Measurements from ENCODE around the gene ARL6. TPM values are rescaled to one million over a fixed set of nuclear protein-coding genes. Genes with fewer than 3 reads are reported as not detected.

The ARL6 gene
- total RNA-seq, 1 donor from 2014 or later: 10.1 TPM

DNA sequence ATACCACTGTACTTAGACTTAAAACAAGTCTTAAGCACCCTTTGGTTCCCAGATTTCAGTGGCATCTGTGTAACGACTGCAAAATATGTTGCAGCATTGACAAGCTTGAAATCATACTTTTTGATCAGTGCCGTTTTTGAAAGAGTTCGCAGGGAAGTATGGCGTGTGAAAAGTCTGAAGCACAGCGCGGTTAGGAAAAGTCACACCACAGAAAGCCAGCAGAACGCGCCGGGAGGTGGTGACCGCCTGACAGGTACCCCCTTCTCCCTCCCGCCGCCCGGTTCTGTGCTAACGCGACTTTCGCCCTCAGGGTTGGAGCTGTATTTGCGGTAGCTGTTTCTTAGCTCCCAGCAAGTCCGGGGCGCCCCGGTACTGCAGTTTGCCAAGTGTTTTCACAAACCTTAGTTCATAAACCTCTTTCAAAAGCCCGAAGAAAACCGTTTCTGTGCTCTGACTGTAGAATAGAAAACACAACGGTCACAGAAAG, 56.8 kb downstream of the ARL6 start:
- H3K27ac ChIP-seq: peak overlapping the region; percentile 80
- ATAC-seq: peak; percentile 35
- intact Hi-C loops (cut with DNase I): no loop called here
- DNase-seq: peak; percentile 82
- H3K9me3 ChIP-seq: no peaks in the 10 kb centered on the region
- peak overlapping the region; percentile 83 for H3K4me3 ChIP-seq
- no peaks in the 10 kb centered on the region for H3K36me3 ChIP-seq
- peaks cover 8% of the 10 kb centered on the region for H3K4me1 ChIP-seq
- no peaks in the 10 kb centered on the region for H3K27me3 ChIP-seq
- TF ChIP-seq, protein P1, sequence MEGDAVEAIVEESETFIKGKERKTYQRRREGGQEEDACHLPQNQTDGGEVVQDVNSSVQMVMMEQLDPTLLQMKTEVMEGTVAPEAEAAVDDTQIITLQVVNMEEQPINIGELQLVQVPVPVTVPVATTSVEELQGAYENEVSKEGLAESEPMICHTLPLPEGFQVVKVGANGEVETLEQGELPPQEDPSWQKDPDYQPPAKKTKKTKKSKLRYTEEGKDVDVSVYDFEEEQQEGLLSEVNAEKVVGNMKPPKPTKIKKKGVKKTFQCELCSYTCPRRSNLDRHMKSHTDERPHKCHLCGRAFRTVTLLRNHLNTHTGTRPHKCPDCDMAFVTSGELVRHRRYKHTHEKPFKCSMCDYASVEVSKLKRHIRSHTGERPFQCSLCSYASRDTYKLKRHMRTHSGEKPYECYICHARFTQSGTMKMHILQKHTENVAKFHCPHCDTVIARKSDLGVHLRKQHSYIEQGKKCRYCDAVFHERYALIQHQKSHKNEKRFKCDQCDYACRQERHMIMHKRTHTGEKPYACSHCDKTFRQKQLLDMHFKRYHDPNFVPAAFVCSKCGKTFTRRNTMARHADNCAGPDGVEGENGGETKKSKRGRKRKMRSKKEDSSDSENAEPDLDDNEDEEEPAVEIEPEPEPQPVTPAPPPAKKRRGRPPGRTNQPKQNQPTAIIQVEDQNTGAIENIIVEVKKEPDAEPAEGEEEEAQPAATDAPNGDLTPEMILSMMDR (IDR thresholded peaks at IDR 0.05): no peak

DNA sequence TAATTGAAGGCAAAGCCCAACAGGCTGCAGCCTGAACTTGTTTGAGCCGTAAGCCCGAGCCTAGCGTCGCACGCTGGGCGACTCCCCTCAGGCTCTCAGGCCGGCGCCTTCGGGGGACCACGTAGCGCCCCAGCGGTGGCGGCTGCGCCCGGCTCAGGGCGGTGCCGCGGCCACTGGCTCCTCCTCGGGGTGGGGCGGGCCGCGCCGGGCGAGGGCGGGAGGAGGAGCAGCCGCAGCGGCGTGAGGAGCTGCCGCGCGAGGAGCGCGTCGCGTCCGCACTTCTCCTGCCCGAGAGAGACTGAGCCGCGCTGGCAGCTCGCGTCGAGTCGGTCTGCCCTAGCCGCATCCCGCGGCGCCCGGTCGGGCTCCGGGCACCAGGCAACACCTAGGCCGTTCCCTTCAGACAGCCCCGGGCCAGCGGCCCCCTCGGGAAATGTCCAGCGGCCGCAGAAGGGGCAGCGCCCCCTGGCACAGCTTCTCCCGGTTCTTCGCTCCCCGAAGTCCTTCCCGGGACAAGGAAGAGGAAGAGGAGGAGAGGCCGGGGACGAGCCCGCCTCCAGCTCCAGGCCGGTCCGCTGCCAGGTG, 57.3 kb downstream of the ARL6 start, which contains the start of gene CRYBG3:
Gene CRYBG3 (plus strand): TSS at position 238 of the 585 bp plus-strand sequence. CDS start 196 bp downstream, at position 434.
- intact Hi-C loops (cut with DNase I): no loop called here
- peak within 1 kb of the TSS; percentile 80 for H3K27ac ChIP-seq
- ATAC-seq (peak; percentile 99), DNase-seq (peak; percentile 93)
- TF ChIP-seq, protein P1 (IDR thresholded peaks at IDR 0.05): peak; percentile 29
- H3K4me3 ChIP-seq: peak within 1 kb of the TSS; percentile 83
- no peaks in the 10 kb centered on the region for H3K36me3 ChIP-seq
- H3K9me3 ChIP-seq: no peaks in the 10 kb centered on the region
- H3K27me3 ChIP-seq: no peaks in the 10 kb centered on the region
- peaks cover 8% of the 10 kb centered on the region for H3K4me1 ChIP-seq

DNA sequence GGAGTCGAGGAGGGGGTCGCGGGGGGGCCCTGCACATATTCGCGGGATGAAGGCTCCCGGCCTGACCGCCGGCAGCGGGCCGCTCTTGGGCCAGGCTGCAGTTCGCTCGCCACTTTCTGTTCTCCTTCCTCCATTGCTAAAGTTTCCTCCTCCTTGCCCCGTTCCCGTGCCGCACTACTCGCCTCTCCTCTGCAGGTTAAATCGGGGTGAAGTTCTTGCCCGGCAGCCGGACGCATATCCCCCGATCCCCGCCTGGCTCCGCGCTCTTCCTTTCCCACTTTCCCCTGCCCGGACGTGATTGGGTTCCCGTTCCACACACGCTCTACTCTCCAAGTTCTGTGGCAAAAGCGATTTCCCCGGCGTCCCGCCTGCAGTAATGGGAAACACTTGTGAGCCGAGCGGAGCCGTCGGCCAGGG, 57.8 kb downstream of the ARL6 start:
- TF ChIP-seq, protein P1 (IDR thresholded peaks at IDR 0.05): no peak
- ATAC-seq: peak; percentile 54
- Histone ChIP-seq H3K27me3 (no peaks in the 10 kb centered on the region), H3K36me3 (no peaks in the 10 kb centered on the region), H3K4me1 (peaks cover 8% of the 10 kb centered on the region), H3K4me3 (peak overlapping the region; percentile 83), H3K27ac (peak overlapping the region; percentile 80), H3K9me3 (no peaks in the 10 kb centered on the region)
- intact Hi-C loops (cut with DNase I): no loop called here
- peak; percentile 78 for DNase-seq

DNA sequence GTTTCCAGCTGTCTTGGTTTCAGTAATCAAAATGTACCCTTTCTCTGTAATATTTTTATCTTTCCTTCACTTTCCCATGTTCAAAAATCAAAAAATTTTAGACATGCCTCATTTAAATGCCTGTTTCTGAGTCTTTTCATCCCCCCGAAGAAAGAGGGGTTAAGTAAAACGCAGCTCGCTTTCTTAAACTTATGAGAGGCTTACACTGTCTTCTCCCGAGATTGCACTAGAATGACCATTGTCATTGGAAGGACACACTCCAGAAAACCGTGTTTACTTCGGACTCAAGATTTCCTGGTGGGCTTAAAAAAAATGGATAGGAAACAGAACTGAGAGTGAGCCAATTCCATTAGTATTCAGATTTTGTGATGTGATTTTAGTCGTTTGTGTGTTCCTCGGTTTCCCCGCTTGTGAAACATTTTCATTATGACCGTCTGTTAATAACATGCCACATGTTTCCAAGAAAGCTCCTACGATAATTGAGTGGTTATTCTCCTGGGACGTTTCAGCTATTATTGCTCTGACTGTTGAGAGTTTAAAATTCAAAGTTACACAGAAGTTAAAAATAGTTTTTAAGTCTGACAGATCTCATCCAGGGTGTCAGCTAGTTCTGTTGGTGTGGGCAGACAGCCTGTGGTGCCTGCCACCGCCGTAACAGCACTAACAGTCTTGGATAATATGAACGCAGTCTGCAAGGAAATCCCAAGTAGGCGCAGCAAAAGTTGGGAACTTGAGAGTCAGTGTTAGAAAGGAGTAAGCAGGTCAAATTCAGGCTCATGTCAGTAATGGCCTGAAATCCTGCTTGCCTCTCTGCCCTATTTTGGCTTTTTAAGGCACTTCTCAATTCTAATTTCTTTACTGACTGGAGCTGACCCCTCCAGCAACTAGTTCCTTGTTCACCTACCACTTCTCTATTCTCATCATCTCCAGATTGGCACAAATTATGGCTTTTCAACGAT, 58.8 kb downstream of the ARL6 start:
- Histone ChIP-seq H3K4me3 (peak overlapping the region; percentile 83), H3K36me3 (no peaks in the 10 kb centered on the region), H3K27ac (peak overlapping the region; percentile 80), H3K9me3 (no peaks in the 10 kb centered on the region), H3K27me3 (no peaks in the 10 kb centered on the region), H3K4me1 (peaks cover 8% of the 10 kb centered on the region)
- intact Hi-C loops (cut with DNase I): no loop called here
- no peak for ATAC-seq
- TF ChIP-seq, protein P1 (IDR thresholded peaks at IDR 0.05): no peak
- no peak for DNase-seq

DNA sequence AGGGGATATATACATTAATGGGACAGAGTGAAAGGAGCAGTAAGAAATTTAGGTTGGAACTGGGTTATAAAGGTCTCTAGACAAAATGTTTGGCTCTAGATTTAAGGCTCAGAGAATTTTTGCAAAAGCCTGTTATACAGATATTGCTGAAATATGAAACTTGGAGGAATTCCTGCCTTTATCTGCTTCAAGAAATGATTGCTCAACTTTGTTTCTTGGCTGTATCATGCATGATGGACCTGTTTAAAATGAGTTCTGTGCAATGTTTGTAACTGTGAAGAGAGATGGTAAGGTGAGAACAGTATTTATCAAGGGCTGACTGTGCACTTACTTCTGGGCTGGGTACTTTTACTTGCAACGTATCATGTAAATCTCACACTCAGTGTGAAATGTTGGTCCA, 60.5 kb downstream of the ARL6 start:
- intact Hi-C loops (cut with DNase I): no loop called here
- TF ChIP-seq, protein P1 (IDR thresholded peaks at IDR 0.05): no peak
- Histone ChIP-seq H3K27me3 (no peaks in the 10 kb centered on the region), H3K36me3 (no peaks in the 10 kb centered on the region), H3K4me1 (peaks cover 8% of the 10 kb centered on the region), H3K4me3 (no peak overlapping the region), H3K27ac (no peak overlapping the region), H3K9me3 (no peaks in the 10 kb centered on the region)
- ATAC-seq: no peak
- DNase-seq: no peak

Data from upper lobe of right lung (tissue), 1 donor.